NCI-H2029 (cell line): Measurements from ENCODE around the gene RAI14.
"Not testable (repeated sequence)": the region's sequence is repeated elsewhere in the genome, so short reads cannot be mapped to it uniquely, and the experiment has no call there.

Experiments used
- DNase-seq: peaks from one replicate; lab custom pipeline; 2025; lab: John Stamatoyannopoulos, UW

The RAI14 gene

GRCh38 chr5:34699155-34700077 is 43.3 kb downstream of the RAI14 start:
- no peak for DNase-seq

- DNase-seq, result no peak
Observed at GRCh38 chr5:34700078-34700452, 43.9 kb downstream of the RAI14 start.

DNA sequence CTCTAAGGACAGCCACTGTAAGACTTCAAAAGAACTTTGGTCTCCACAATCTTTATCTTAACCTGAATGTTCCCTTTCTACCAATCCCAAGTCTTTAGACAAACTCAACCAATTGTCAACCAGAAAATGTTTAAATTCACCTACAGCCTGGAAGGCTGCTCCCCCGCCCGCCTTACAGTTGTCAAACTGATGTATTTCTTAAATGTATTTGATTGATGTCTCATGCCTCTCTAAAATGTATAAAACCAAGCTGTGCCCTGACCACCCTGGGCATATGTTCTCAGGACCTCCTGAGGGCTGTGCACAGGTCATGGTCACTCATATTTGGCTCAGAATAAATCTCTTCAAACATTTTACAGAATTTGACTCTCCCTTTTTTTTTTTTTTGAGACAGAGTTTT is 45.3 kb downstream of the RAI14 start:
- DNase-seq, result not testable (repeated sequence)

GRCh38 chr5:34703767-34704713 is 47.9 kb downstream of the RAI14 start:
- no peak for DNase-seq

DNA sequence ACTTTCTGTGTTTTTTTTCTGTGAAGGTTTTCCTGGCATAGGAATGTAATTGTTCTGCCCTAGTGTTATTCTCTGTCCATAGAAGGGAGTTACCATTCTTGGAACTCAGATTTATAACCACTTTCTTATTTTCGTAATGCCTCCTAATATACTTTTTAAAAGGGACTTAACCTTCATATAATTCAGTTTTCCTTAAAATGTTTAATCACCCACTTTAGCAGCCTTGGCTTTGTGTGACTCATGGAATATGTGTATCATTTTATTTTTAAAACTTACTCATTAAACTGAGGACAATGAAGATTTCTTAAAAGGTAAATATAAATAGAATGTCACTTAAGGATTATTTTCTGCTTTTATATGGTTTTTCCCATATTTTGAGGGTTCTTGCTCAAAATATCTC is 50.0 kb downstream of the RAI14 start:
- no peak for DNase-seq

DNA sequence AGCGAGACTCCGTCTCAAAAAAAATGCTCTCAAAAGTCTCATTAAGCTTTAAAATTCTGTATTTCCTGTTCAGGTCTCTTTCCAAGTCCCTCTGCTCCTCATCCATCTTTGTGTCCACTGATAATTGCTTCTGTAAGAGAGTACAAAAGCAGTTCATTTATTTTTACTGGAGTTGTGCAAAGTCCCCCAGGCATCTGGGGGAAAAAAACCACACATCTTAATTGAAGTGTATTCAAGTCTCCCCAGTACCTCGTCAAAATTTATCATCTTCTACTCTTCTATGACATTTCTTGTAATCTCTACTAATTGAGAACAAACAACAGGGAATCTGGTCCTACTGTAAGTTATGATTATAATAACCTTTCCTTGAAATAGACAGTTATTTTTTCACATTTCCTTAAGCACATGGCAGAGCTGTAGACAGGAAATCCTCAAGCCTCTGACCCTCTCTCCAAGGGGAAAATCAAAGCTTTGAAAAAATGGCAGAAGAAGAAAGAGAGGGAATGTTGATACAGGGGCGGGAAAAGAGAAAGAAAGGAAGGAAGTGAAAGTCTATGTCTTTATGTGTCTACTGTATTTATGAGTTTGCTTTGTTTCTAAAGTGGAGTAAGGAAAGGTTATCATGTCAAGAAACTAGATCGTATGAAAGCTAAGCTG is 51.5 kb downstream of the RAI14 start:
- DNase-seq, result no peak

GRCh38 chr5:34708777-34709176 is 52.6 kb downstream of the RAI14 start:
- no peak for DNase-seq

- no peak for DNase-seq
Observed at GRCh38 chr5:34709861-34710673, 53.9 kb downstream of the RAI14 start.

DNA sequence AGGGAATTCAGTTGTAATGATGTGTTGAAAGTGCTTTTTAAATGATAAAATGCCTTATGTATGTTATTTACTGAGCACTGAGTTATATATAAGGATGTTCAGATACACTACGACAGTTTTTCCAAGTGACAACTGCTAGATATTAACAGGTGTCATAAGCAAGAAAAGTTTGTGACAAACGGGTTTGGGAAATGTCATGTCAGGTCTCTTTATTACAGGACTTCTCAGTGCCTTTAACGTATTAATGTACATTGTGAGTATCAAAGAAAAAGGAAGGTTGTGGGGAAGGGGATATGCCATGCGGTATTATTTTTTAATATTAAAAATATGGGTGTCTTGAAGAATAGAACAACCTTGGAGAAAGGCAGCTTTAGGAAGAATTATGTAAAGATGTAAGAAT is 56.4 kb downstream of the RAI14 start:
- DNase-seq, result no peak

DNA sequence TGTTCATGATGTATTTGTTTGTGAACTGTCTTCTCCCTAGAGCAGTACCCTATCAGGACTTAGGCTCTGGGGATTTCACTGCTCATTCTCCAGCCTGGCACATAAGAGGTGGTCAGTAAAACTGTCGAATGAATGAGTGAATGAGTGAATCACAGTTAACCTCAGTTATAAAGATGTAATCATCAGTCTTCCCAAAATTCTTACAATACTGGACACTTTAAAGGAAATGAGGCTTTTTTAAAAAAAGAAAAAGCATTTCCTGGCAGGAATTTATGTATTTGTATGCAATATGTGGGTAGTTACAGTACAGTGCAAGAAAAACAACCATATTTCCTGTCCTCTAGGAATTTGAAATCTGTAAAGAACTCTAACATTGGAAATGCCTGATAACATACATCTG is 59.6 kb downstream of the RAI14 start:
- DNase-seq, result no peak

DNA sequence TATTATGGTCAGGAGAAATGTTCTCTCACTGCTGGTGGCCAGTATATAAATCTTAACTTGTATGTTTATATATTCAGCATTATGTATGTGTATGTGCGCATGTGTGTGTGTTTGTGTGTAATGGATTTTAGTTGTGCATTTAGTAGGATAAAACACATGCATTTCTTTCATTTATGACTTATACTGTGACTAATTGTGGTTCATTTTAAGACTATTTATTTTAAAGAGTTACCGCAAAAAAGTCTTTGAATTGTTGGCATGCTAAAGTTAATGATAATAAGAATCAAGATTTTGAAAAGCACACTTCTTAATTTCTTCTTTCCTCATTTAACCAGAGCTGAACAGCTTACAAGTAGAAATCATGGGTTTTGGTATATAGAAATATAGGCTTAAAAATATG is 60.9 kb downstream of the RAI14 start:
- DNase-seq, result no peak

- no peak for DNase-seq
Observed at GRCh38 chr5:34717426-34718327, 61.5 kb downstream of the RAI14 start.

GRCh38 chr5:34718516-34718915 is 62.4 kb downstream of the RAI14 start:
- DNase-seq, result no peak

GRCh38 chr5:34719029-34719428 is 62.9 kb downstream of the RAI14 start:
- no peak for DNase-seq

- DNase-seq, result no peak
Observed at GRCh38 chr5:34721327-34721726, 65.2 kb downstream of the RAI14 start.

DNA sequence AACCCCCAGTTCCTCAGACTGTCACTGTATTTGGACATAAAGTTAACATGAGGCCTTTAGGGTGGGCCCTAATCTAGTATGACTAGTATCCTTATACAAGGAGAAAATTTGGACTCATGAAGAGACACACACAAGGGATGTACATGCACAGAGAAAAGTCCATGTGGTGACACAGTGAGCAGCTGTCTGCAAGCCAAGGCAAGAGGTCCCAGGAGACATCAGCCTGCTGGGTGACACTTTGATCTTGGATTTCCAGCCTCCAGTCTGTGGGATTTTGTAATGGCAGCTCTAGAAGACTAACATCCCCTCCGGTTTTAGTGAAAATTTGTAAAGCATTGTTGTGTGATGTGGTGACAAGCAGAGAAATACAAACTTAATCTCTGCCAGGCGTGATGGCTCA is 66.1 kb downstream of the RAI14 start:
- DNase-seq, result no peak

DNA sequence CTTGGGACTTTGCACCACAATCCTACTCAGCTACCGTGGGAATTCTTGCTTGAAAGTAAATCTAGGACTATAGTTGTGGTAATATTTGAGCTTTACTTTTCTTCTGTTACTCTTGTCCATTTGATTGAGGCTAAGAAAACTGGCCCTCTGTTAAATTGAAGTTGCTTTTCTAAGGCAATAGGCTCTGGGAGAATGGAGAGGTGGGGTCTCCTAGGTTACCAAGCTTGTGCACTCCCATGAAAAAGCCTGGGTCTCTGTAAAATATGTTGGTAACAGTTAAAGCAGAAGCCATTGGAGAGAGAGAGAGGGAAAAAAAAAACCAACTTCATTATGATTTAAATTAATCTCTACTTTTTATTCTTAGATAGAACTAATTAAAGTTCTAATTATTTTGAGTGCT is 68.6 kb downstream of the RAI14 start:
- no peak for DNase-seq

DNA sequence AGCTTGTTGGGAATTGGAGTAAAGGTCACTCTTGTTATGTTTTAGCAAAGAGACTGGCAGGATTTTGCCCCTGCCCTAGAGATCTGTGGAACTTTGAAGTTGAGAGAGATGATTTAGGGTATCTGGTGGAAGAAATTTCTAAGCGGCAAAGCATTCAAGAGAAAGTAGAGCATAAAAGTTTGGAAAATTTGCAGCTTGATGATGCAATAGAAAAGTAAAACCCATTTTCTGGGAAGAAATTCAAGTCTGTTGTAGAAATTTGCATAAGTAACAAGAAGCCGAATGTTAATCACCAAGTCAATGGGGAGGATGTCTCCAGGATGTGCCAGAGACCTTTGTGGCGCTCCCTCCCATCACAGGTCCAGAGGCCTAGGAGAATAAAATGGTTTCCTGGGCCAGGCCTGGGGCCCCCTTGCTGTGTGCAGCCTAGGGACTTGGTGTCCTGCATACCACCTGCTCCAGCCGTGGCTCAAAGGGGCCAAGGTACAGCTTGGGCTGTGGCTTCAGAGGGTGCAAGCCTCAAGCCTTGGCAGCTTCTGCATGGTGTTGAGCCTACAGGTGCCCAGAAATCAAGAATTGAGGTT is 71.1 kb downstream of the RAI14 start:
- not testable (repeated sequence) for DNase-seq

- no peak for DNase-seq
Observed at GRCh38 chr5:34728236-34728635, 72.1 kb downstream of the RAI14 start.
